ENCODE measurements around the gene SLC6A16. TPM values are rescaled to one million over a fixed set of nuclear protein-coding genes. Genes with fewer than 3 reads are reported as not detected.

SLC6A16 gene
- total and polyA plus RNA-seq, 2 of the 8 experiments (the other 6 are each of a cell fraction or from before 2014, with no cell fraction given) = 1.1 to 1.5 TPM

DNA sequence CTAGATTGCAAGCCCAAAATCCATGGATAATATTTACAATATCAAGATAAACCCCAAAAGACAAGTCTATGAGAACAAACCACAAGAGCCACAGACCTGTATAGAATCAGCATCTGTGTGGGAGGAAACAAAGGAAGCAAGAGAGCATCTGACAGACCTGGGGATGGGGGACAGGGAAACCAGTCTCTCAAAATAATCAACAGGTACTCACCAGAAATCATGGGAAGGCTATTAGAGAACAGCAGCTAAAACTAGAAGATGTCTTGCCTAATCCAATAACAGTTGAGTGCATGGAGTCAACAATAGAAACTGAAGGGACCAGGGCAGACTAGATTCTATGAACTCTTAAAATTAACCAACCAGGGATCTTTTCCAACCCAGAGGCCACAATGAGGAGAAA lies 8.7 kb downstream of the SLC6A16 start (continued):
- TF ChIP-seq, protein P1, sequence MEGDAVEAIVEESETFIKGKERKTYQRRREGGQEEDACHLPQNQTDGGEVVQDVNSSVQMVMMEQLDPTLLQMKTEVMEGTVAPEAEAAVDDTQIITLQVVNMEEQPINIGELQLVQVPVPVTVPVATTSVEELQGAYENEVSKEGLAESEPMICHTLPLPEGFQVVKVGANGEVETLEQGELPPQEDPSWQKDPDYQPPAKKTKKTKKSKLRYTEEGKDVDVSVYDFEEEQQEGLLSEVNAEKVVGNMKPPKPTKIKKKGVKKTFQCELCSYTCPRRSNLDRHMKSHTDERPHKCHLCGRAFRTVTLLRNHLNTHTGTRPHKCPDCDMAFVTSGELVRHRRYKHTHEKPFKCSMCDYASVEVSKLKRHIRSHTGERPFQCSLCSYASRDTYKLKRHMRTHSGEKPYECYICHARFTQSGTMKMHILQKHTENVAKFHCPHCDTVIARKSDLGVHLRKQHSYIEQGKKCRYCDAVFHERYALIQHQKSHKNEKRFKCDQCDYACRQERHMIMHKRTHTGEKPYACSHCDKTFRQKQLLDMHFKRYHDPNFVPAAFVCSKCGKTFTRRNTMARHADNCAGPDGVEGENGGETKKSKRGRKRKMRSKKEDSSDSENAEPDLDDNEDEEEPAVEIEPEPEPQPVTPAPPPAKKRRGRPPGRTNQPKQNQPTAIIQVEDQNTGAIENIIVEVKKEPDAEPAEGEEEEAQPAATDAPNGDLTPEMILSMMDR (IDR thresholded peaks at IDR 0.05; ENCODE audit: control extremely low read depth in 1 of 3, insufficient read depth in 1 of 3, low read depth in 1 of 3, low read length in 3 of 3) = no peak
- no peak for TF ChIP-seq EZH2 (IDR thresholded peaks at IDR 0.05; ENCODE audit: low read depth, low read length, severe bottlenecking)
- TF ChIP-seq SIX5 (IDR thresholded peaks at IDR 0.05; ENCODE audit: low read depth, low read length) = no peak

Data from H1 (cell line).